HG03378 (cell line): ENCODE measurements around the gene APLN.

Experiments
- ATAC-seq: cut with Tn5 transposase; IDR thresholded peaks from one replicate; pipeline ENCODE4 v1.9.1; 2021; ENCODE audit warnings: mild to moderate bottlenecking, moderate library complexity; ENCODE audit not compliant: unreplicated experiment

APLN gene

GRCh38 chrX:129663171-129663570 is 8.4 kb upstream of the APLN start:
- ATAC-seq: no peak

GRCh38 chrX:129661369-129661768 is 6.6 kb upstream of the APLN start:
- no peak for ATAC-seq

GRCh38 chrX:129659861-129660260 is 5.1 kb upstream of the APLN start:
- no peak for ATAC-seq

- ATAC-seq: no peak
These were observed 4.4 kb upstream of the APLN start for GRCh38 chrX:129659141-129659540.

GRCh38 chrX:129658429-129658828 is 3.7 kb upstream of the APLN start:
- ATAC-seq: no peak

- ATAC-seq: no peak
These were observed 942 bp upstream of the APLN start for GRCh38 chrX:129655547-129656249.

GRCh38 chrX:129653971-129654651 is 645 bp downstream of the APLN start:
- ATAC-seq: no peak

- ATAC-seq: no peak
These were observed 1.4 kb downstream of the APLN start for GRCh38 chrX:129653181-129653970.

- ATAC-seq: no peak
These were observed 2.1 kb downstream of the APLN start for GRCh38 chrX:129652565-129653169.

GRCh38 chrX:129651756-129652564 is 2.8 kb downstream of the APLN start:
- ATAC-seq: no peak

- ATAC-seq: no peak
These were observed 3.8 kb downstream of the APLN start for GRCh38 chrX:129650821-129651510.

- ATAC-seq: no peak
These were observed 4.5 kb downstream of the APLN start for GRCh38 chrX:129650183-129650689.

GRCh38 chrX:129649268-129650182 is 5.2 kb downstream of the APLN start:
- no peak for ATAC-seq

- ATAC-seq: no peak
These were observed 6.1 kb downstream of the APLN start for GRCh38 chrX:129648514-129649267.

- no peak for ATAC-seq
These were observed 7.0 kb downstream of the APLN start for GRCh38 chrX:129647418-129648410.

- no peak for ATAC-seq
These were observed 8.0 kb downstream of the APLN start for GRCh38 chrX:129646566-129647417.
